ENCODE data around the gene MAP1LC3B2. TPM values are rescaled to one million over a fixed set of nuclear protein-coding genes. Genes with fewer than 3 reads are reported as not detected.
"Not testable (repeated sequence)": the region's sequence is repeated elsewhere in the genome, so short reads cannot be mapped to it uniquely, and the experiment has no call there.

Gene MAP1LC3B2
- total RNA-seq, 1 donor from 2014 or later = 4.1 TPM

DNA sequence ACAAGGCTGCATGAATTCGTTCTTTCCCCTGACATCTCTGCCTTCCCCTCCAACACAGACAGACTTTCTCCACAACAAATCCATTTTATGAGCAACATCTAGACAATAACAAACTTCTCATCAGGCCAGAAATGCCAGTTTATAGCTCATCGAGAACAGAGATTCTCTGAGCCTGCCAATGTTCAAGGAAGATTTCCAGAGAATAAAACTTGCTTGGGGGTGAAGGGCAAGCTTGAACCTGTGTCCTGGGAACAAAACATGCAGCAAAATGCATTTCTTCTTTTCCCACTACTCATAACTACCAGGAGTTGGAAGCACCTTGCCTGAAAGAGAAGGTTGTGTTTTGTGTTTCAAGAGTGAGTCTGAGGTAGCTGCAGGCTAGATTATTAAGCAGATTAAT, 6.8 kb downstream of the MAP1LC3B2 start:
- DNase-seq (ENCODE audit: low spot score) = no peak

DNA sequence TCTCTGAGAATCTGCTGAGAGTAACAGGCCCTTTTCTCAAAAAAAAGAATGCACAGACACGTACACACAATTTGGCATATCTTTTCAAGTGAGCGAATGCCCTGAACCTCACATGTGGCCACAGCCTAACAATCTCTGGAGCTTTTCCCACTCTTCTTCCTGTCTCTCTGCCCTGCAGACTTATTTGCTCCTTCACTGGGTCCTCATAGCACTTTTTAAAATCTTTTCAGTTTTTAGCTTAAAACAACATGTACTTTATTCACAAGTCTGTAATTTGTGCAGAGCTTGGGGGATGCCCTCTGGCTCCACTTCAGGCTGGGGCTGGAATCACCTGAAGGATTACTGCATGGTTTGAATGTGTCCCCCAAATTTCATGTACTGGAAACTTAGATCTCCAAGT, 9.0 kb downstream of the MAP1LC3B2 start:
- no peak for DNase-seq (ENCODE audit: low spot score)
- TF ChIP-seq, protein P1, sequence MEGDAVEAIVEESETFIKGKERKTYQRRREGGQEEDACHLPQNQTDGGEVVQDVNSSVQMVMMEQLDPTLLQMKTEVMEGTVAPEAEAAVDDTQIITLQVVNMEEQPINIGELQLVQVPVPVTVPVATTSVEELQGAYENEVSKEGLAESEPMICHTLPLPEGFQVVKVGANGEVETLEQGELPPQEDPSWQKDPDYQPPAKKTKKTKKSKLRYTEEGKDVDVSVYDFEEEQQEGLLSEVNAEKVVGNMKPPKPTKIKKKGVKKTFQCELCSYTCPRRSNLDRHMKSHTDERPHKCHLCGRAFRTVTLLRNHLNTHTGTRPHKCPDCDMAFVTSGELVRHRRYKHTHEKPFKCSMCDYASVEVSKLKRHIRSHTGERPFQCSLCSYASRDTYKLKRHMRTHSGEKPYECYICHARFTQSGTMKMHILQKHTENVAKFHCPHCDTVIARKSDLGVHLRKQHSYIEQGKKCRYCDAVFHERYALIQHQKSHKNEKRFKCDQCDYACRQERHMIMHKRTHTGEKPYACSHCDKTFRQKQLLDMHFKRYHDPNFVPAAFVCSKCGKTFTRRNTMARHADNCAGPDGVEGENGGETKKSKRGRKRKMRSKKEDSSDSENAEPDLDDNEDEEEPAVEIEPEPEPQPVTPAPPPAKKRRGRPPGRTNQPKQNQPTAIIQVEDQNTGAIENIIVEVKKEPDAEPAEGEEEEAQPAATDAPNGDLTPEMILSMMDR (IDR thresholded peaks at IDR 0.05) = no peak
- no peaks in the 10 kb centered on the region for H3K4me1 Mint-ChIP-seq (ENCODE audit: low read depth)
- no peak overlapping the region for H3K4me3 Mint-ChIP-seq (ENCODE audit: unreplicated experiment)
- peaks cover 19% of the 10 kb centered on the region for H3K9me3 Mint-ChIP-seq (ENCODE audit: low read depth)
- H3K27ac Mint-ChIP-seq (ENCODE audit: unreplicated experiment) = no peak overlapping the region
- H3K36me3 Mint-ChIP-seq (ENCODE audit: low read depth) = peaks cover 11% of the 10 kb centered on the region
- no peaks in the 10 kb centered on the region for H3K27me3 Mint-ChIP-seq (ENCODE audit: low read depth)

More for the DNA sequence above, 6.8 kb downstream of the MAP1LC3B2 start:
- H3K4me1 Mint-ChIP-seq (ENCODE audit: low read depth) = no peaks in the 10 kb centered on the region
- peaks cover 11% of the 10 kb centered on the region for H3K36me3 Mint-ChIP-seq (ENCODE audit: low read depth)
- TF ChIP-seq, protein P1 (IDR thresholded peaks at IDR 0.05) = no peak
- H3K27ac Mint-ChIP-seq (ENCODE audit: unreplicated experiment) = no peak overlapping the region
- no peaks in the 10 kb centered on the region for H3K27me3 Mint-ChIP-seq (ENCODE audit: low read depth)
- H3K9me3 Mint-ChIP-seq (ENCODE audit: low read depth) = peaks cover 20% of the 10 kb centered on the region
- no peak overlapping the region for H3K4me3 Mint-ChIP-seq (ENCODE audit: unreplicated experiment)

DNA sequence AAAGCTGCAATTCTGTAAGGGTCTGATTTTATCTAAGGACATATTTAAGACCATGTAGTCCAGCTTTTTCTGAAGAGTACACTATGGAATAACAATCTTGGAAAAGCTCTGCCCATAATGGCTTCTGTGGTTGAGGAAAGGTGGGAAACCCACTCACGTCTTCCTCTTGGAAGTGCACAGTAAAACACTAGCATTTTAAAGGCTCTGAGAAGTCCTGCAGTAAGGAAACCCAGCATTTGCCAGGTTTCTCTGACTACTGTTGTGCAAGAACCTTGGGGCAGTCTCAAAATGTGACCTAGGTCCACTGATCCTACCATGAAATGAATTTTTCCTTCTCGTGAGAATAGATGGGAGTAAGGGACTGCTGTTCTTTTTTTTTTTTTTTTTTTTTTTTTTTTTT, 11.9 kb downstream of the MAP1LC3B2 start:
- no peaks in the 10 kb centered on the region for H3K4me1 Mint-ChIP-seq (ENCODE audit: low read depth)
- no peak for DNase-seq (ENCODE audit: low spot score)
- H3K9me3 Mint-ChIP-seq (ENCODE audit: low read depth) = no peaks in the 10 kb centered on the region
- no peak overlapping the region for H3K4me3 Mint-ChIP-seq (ENCODE audit: unreplicated experiment)
- no peaks in the 10 kb centered on the region for H3K36me3 Mint-ChIP-seq (ENCODE audit: low read depth)
- TF ChIP-seq, protein P1 (IDR thresholded peaks at IDR 0.05) = no peak
- no peak overlapping the region for H3K27ac Mint-ChIP-seq (ENCODE audit: unreplicated experiment)
- H3K27me3 Mint-ChIP-seq (ENCODE audit: low read depth) = no peaks in the 10 kb centered on the region

DNA sequence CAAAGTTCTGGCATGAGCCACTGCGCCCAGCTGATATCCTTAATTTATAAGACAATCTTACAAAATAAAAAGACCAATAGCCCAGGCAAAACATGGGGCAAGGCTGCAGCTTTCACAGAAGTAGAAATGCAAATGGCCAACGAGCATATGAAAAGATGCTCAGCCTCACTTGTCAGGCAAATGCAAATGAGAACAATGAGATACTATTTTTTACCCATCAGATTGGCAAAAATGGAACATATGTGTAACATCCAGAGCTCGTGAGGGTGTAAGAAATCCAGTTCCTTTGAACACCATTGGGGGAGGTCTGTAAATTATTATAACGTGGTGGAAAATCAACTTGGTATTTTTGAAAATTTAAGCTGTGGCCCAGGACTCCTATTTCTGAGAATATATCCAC, 14.6 kb downstream of the MAP1LC3B2 start:
- TF ChIP-seq, protein P1 (IDR thresholded peaks at IDR 0.05) = no peak
- H3K4me1 Mint-ChIP-seq (ENCODE audit: low read depth) = no peaks in the 10 kb centered on the region
- H3K9me3 Mint-ChIP-seq (ENCODE audit: low read depth) = no peaks in the 10 kb centered on the region
- no peak for DNase-seq (ENCODE audit: low spot score)
- no peaks in the 10 kb centered on the region for H3K36me3 Mint-ChIP-seq (ENCODE audit: low read depth)
- H3K4me3 Mint-ChIP-seq (ENCODE audit: unreplicated experiment) = no peak overlapping the region
- H3K27me3 Mint-ChIP-seq (ENCODE audit: low read depth) = no peaks in the 10 kb centered on the region
- H3K27ac Mint-ChIP-seq (ENCODE audit: unreplicated experiment) = no peak overlapping the region

DNA sequence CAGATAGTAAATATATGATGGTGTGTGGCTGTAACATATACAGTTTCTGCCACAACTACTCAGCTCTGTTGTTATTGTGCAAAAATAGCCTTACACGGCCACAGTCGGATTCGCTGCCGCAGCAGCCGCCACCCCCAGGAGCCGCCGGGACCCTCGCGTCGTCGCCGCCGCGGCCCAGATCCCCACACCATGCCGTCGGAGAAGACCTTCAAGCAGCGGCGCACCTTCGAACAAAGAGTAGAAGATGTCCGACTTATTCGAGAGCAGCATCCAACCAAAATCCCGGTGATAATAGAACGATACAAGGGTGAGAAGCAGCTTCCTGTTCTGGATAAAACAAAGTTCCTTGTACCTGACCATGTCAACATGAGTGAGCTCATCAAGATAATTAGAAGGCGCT, 16.6 kb downstream of the MAP1LC3B2 start:
- H3K4me1 Mint-ChIP-seq (ENCODE audit: low read depth); H3K27me3 Mint-ChIP-seq (ENCODE audit: low read depth); H3K9me3 Mint-ChIP-seq (ENCODE audit: low read depth): not testable (repeated sequence)

DNA sequence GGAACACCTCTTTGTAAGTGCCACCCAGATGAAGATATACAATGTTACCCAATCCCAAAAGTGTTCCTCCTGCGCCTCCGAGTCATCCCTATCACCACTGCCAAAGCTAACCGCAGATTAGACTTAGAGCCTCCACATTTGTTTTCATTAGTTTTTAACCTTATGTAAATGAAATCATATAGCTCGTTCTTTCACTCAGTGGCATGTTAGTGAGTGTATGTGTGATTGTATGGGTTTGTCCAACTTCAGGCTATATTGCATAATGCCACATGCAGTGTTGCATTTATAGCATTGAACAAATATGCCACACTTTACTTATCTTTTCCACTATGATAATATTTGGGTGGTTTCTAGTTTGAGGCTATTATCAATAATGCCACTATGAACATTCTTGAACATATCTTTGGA, 18.0 kb downstream of the MAP1LC3B2 start:
- H3K27ac Mint-ChIP-seq (ENCODE audit: unreplicated experiment) = no peak overlapping the region
- H3K4me1 Mint-ChIP-seq (ENCODE audit: low read depth) = no peaks in the 10 kb centered on the region
- no peaks in the 10 kb centered on the region for H3K9me3 Mint-ChIP-seq (ENCODE audit: low read depth)
- TF ChIP-seq, protein P1 (IDR thresholded peaks at IDR 0.05) = no peak
- no peak for DNase-seq (ENCODE audit: low spot score)
- no peaks in the 10 kb centered on the region for H3K36me3 Mint-ChIP-seq (ENCODE audit: low read depth)
- no peak overlapping the region for H3K4me3 Mint-ChIP-seq (ENCODE audit: unreplicated experiment)
- H3K27me3 Mint-ChIP-seq (ENCODE audit: low read depth) = no peaks in the 10 kb centered on the region

More for the DNA sequence above, 16.6 kb downstream of the MAP1LC3B2 start:
- DNase-seq (ENCODE audit: low spot score); H3K4me3 Mint-ChIP-seq (ENCODE audit: unreplicated experiment); H3K27ac Mint-ChIP-seq (ENCODE audit: unreplicated experiment); H3K36me3 Mint-ChIP-seq (ENCODE audit: low read depth): not testable (repeated sequence)
